ENCODE data around the gene MAST4.

DNA sequence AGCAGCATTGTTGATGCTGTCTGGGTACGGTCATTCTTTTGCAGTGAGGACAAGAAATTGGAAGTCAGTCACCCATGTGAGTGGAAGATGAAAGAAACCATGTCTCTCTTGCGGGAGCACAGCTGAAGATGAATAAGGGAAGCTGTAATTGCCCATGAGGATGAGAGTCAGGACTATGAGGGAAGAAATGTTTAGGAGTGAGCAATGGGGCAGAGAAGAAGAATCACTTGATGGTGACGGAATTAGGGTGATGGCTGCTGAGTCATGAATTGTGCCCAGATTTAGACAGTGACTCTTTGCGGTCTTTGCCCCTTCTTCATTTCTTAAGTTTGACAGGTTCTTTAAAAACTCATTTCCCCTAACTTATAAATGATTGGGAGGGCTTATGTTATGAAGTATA, 183.3 kb downstream of the MAST4 start:
- TF ChIP-seq POLR2AphosphoS5 (IDR thresholded peaks at IDR 0.05; ENCODE audit: low read depth, low read length) (no peak), POLR2A (IDR thresholded peaks at IDR 0.05; ENCODE audit: low read depth, low read length) (no peak), TAF1 (IDR thresholded peaks at IDR 0.05; ENCODE audit: borderline replicate concordance, low read depth, low read length) (no peak)

Measured in GM12892 (cell line).